Measurements from ENCODE around the gene IGF2BP2. TPM values are rescaled to one million over a fixed set of nuclear protein-coding genes. Genes with fewer than 3 reads are reported as not detected.

Gene IGF2BP2
- total and polyA plus RNA-seq, 9 of the 15 experiments (the other 6 are each of a cell fraction or from before 2014, with no cell fraction given), result 3.2 to 59.6 (median 30.5) TPM

- Histone ChIP-seq H3K9ac (ENCODE audit: insufficient read depth in 1 of 2, low read depth in 2 of 2, low read length in 2 of 2) (no peak overlapping the region), H2AFZ (ENCODE audit: low read depth, low read length) (no peak overlapping the region), H3K4me2 (ENCODE audit: insufficient read depth, low read length) (no peak overlapping the region), H3K9me1 (ENCODE audit: control insufficient read depth, insufficient read depth, low read length) (no peaks in the 10 kb centered on the region), H3K36me3 (ENCODE audit: control insufficient read depth, insufficient read depth, low read length) (peaks cover 20% of the 10 kb centered on the region), H3K9me3 (replicated peaks; ENCODE audit: control insufficient read depth, insufficient read depth, low read depth, low read length) (no peaks in the 10 kb centered on the region; the same call in 1 of the 2 replicates), H3K4me1 (replicated peaks in 1 of 2; ENCODE audit: control insufficient read depth in 2 of 2, insufficient read depth in 2 of 2, low read length in 2 of 2) (peaks cover 15 to 40% of the 10 kb centered on the region in 2 experiments), H3K27me3 (ENCODE audit: control insufficient read depth in 2 of 2, insufficient read depth in 2 of 2, low read length in 2 of 2) (no peaks in the 10 kb centered on the region; a peak in 1 of 5 replicates), H3K4me3 (no peak overlapping the region), H3K79me2 (ENCODE audit: control insufficient read depth, insufficient read depth, low read length) (peaks cover 75% of the 10 kb centered on the region), H4K20me1 (replicated peaks; ENCODE audit: control insufficient read depth, insufficient read depth, low read length) (peaks cover 12% of the 10 kb centered on the region; the same call in 1 of the 2 replicates), H3K27ac (ENCODE audit: extremely low read depth, low read depth, low read length) (no peak overlapping the region)
- TF ChIP-seq CEBPZ (IDR thresholded peaks at IDR 0.05; ENCODE audit: borderline replicate concordance, low read depth, low read length) (no peak), KAT8 (IDR thresholded peaks at IDR 0.05; ENCODE audit: low read depth) (no peak), L3MBTL2 (IDR thresholded peaks at IDR 0.05) (no peak), ZBED1 (IDR thresholded peaks at IDR 0.05) (no peak), BACH1 (tag; IDR thresholded peaks at IDR 0.05) (no peak), EWSR1 (IDR thresholded peaks at IDR 0.05; ENCODE audit: borderline replicate concordance, low read depth, partially characterized antibody) (no peak), ESRRB (CRISPR knock-in tag; IDR thresholded peaks at IDR 0.05; ENCODE audit: borderline replicate concordance) (no peak), IRF1 (CRISPR knock-in tag; IDR thresholded peaks at IDR 0.05; ENCODE audit: borderline replicate concordance) (no peak), TGIF2 (CRISPR knock-in tag; IDR thresholded peaks at IDR 0.05) (no peak), ZFP30 (CRISPR knock-in tag; IDR thresholded peaks at IDR 0.05; ENCODE audit: borderline replicate concordance) (no peak), GTF2A2 (tag; IDR thresholded peaks at IDR 0.05) (no peak), JUN (IDR thresholded peaks at IDR 0.05; ENCODE audit: borderline replicate concordance, low read depth, low read length) (no peak), JUN (CRISPR knock-in tag; IDR thresholded peaks at IDR 0.05; ENCODE audit: borderline replicate concordance) (no peak)
- no peak; the same call in 1 of the 3 replicates for ATAC-seq
- WGBS (ENCODE audit: insufficient coverage, low coverage, missing lambda C conversion rate), result 29% methylated on average over 3 of the region's 3 CpGs
- CTCF ChIA-PET (ENCODE audit: low intra/inter-chr PET ratio), result no interaction called here
- POLR2A ChIA-PET, result interaction anchor here (1.0 to 1.1 kb wide), 2 partner anchors 18 to 69 kb away, joined by 3 to 4 read pairs; no protein-coding TSS in a partner anchor
- in situ Hi-C loops (cut with MboI), result no loop called here
- FAIRE-seq, result no peak
- DNase-seq (ENCODE audit: extremely low read depth in 1 of 4, low spot score in 3 of 4), result no peak
- no TSS peak for BruUV-seq (replicated peaks)
- intact Hi-C loops (cut with micrococcal nuclease), result no loop called here
Measured at GRCh38 chr3:185754920-185755319, 69.9 kb downstream of the IGF2BP2 start.
